ENCODE measurements around the gene NRCAM. TPM values are rescaled to one million over a fixed set of nuclear protein-coding genes. Genes with fewer than 3 reads are reported as not detected.

The NRCAM gene
- total RNA-seq, 1 donor from 2014 or later: 9.5 TPM

- no peak for TF ChIP-seq CTCF (IDR thresholded peaks at IDR 0.05)
- Mint-ChIP-seq H3K27ac (ENCODE audit: unreplicated experiment) (no peak overlapping the region), H3K27me3 (ENCODE audit: low read depth) (peaks cover under 1% of the 10 kb centered on the region), H3K4me3 (ENCODE audit: unreplicated experiment) (no peak overlapping the region), H3K36me3 (ENCODE audit: low read depth) (no peaks in the 10 kb centered on the region), H3K9me3 (ENCODE audit: low read depth) (no peaks in the 10 kb centered on the region), H3K4me1 (ENCODE audit: low read depth) (no peaks in the 10 kb centered on the region)
- DNase-seq (ENCODE audit: low spot score): no peak
Observed at GRCh38 chr7:108321359-108321758, 134.9 kb downstream of the NRCAM start.

GRCh38 chr7:108316708-108317107, 139.5 kb downstream of the NRCAM start:
- H3K9me3 Mint-ChIP-seq (ENCODE audit: low read depth): no peaks in the 10 kb centered on the region
- H3K4me1 Mint-ChIP-seq (ENCODE audit: low read depth): peaks cover 8% of the 10 kb centered on the region
- no peak for TF ChIP-seq CTCF (IDR thresholded peaks at IDR 0.05)
- no peak overlapping the region for H3K4me3 Mint-ChIP-seq (ENCODE audit: unreplicated experiment)
- no peaks in the 10 kb centered on the region for H3K36me3 Mint-ChIP-seq (ENCODE audit: low read depth)
- DNase-seq (ENCODE audit: low spot score): no peak
- H3K27ac Mint-ChIP-seq (ENCODE audit: unreplicated experiment): no peak overlapping the region
- H3K27me3 Mint-ChIP-seq (ENCODE audit: low read depth): no peaks in the 10 kb centered on the region

- peaks cover 27% of the 10 kb centered on the region for H3K4me1 Mint-ChIP-seq (ENCODE audit: low read depth)
- H3K36me3 Mint-ChIP-seq (ENCODE audit: low read depth): no peaks in the 10 kb centered on the region
- H3K9me3 Mint-ChIP-seq (ENCODE audit: low read depth): no peaks in the 10 kb centered on the region
- H3K27me3 Mint-ChIP-seq (ENCODE audit: low read depth): no peaks in the 10 kb centered on the region
- DNase-seq (ENCODE audit: low spot score): no peak
- no peak overlapping the region for H3K4me3 Mint-ChIP-seq (ENCODE audit: unreplicated experiment)
- H3K27ac Mint-ChIP-seq (ENCODE audit: unreplicated experiment): no peak overlapping the region
- TF ChIP-seq CTCF (IDR thresholded peaks at IDR 0.05): no peak
Observed at GRCh38 chr7:108314551-108314950, 141.7 kb downstream of the NRCAM start.

- H3K27me3 Mint-ChIP-seq (ENCODE audit: low read depth): no peaks in the 10 kb centered on the region
- H3K4me3 Mint-ChIP-seq (ENCODE audit: unreplicated experiment): no peak overlapping the region
- TF ChIP-seq CTCF (IDR thresholded peaks at IDR 0.05): no peak
- no peaks in the 10 kb centered on the region for H3K9me3 Mint-ChIP-seq (ENCODE audit: low read depth)
- no peaks in the 10 kb centered on the region for H3K36me3 Mint-ChIP-seq (ENCODE audit: low read depth)
- H3K4me1 Mint-ChIP-seq (ENCODE audit: low read depth): peaks cover 32% of the 10 kb centered on the region
- DNase-seq (ENCODE audit: low spot score): no peak
- no peak overlapping the region for H3K27ac Mint-ChIP-seq (ENCODE audit: unreplicated experiment)
Observed at GRCh38 chr7:108314049-108314448, 142.2 kb downstream of the NRCAM start.

- Mint-ChIP-seq H3K4me3 (ENCODE audit: unreplicated experiment) (no peak overlapping the region), H3K4me1 (ENCODE audit: low read depth) (peaks cover 42% of the 10 kb centered on the region), H3K27ac (ENCODE audit: unreplicated experiment) (no peak overlapping the region), H3K9me3 (ENCODE audit: low read depth) (no peaks in the 10 kb centered on the region), H3K36me3 (ENCODE audit: low read depth) (no peaks in the 10 kb centered on the region), H3K27me3 (ENCODE audit: low read depth) (no peaks in the 10 kb centered on the region)
- TF ChIP-seq CTCF (IDR thresholded peaks at IDR 0.05): no peak
- DNase-seq (ENCODE audit: low spot score): no peak
Observed at GRCh38 chr7:108313086-108313485, 143.2 kb downstream of the NRCAM start.
